GM21786 (cell line): Measurements from ENCODE around the gene HARS1.
"Not testable (repeated sequence)": the region's sequence is repeated elsewhere in the genome, so short reads cannot be mapped to it uniquely, and the experiment has no call there.

ENCODE experiments used
- ATAC-seq: cut with Tn5 transposase; IDR thresholded peaks from one replicate; pipeline ENCODE4 v1.9.1; 2021; ENCODE audit not compliant: unreplicated experiment

The HARS1 gene

DNA sequence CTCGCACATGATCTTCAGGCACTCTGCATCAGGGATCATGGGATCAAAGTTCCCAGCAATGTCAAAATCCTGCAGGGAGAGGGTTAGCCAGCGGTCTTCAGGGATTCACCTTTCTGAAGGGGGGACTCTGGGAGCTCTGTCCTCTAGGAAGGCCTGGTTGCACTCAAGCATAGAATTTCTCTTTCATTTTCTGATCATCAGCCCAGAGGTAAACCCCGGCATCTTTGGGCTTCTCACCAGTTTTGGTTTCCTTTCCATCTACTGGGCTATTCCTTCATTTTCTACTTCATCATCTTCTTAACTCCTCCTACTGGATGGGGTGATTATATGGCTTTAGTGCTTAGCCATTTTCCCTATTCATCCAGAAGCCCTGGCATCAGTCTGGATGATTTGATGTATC, 13.2 kb downstream of the HARS1 start:
- peak; percentile 68 for ATAC-seq

DNA sequence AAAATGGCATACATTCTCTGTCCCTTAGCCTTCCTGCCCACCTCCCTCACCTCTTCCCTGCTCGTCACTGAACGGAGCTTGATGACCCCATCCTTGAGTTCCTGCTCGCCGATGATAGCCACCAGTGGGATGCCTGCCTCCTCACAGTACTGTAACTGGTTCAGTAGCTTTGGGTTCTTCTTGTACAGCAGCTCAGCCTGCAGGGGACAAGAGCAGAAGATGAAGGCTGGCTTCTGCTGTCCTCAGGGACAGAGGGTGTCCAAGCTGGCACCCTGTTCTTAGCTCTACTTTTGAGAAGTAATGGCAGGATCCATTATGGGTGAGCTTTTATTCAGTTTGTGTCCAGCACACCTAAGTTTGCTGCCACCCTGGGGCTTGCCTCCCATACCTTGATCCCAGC, 16.5 kb downstream of the HARS1 start:
- no peak for ATAC-seq

DNA sequence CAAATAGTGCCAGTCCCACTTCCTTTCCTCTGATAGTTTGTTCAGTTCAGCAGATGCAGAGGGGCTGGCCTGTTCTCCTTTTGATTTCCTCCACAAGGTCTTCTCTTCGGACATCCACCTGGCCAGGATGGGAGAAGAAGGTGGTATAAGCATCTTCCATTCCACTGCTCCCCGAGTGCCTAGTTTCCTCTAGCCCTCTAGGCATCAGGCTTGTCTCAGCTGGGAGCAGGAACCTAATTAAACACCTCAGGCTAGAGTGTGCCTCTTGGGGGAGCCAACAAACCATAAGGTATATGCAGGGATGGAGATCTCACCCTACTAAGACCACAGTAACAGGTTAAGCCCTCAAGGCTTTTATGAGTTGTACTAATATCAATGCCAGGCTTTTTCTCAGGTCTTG, 17.0 kb downstream of the HARS1 start:
- ATAC-seq = no peak

DNA sequence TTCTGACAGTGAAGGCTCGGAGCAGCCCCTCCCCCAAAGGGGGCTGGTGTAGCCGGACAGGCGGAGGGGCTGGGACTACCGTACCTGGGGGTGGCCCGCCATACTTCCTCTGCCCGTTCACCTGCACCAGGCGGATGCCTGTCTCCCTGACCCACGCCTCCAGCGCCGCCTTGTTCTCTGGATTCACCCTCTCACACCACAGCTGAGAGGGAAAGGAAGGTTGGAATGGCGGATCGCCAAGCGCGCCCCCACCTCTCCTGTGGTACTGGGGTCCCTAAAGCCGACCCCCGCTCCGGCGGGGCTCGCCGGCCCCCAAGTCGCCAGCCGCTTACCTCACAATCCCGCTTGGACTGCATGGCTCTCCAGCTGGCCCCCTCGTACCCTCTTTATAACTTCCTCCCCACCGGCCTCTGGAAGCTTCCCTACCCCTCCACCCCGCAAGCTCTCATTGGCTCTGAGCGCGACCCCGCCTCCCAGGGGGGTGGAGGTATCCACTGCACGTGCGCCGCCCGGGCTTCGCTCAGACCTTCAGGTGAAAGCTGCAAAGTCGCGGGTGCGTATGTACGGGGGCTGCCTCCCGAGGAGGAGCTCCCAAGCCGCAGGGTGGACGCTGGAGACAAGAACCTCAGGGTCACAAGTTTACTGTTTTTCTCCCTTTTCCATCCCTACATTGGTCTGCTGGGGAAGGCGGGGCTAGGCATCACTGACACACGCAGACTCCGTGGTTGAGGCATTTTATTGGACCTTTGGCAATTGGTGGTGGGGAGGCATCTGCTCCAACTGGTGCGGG, 17.8 kb downstream of the HARS1 start, which contains the start of gene DND1:
TSS of gene DND1 (minus strand) at position 390 of the 790 bp plus-strand sequence. CDS start at position 356, 34 bp downstream.
- no peak for ATAC-seq

DNA sequence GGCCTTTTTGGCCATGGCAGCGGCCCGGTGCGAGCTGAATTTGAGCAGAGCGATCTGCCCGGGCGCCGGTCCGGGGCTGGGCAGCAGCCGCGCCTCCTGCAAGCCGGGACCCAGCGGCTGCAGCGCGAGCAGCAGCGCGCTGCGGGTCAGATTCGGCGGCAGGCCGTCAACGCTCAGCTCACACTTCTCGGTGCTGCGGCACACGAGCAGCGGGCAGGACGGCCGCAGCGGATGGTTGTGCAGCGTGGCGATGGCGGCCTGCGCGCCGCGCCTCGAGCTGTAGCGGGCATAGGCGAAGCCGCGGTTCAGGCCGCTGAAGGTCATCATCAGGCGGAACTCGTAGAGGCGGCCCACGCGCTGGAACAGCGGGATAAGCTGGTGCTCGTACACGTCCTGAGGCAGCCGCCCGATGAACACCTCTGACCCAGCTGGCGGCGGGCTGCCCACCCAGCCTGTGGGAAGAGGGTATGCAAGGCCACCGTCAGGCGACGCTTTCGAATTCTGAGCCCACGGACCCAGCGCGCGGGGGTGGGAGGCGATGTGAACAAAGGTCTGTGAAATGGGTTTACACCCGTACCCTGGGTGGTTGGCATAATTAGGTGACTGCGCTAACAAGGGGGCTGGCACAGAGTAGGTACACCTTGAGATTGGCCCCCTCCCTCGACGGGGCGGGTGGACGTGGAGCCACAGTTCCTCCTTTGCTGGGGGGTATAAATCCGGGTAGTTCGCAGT, 18.5 kb downstream of the HARS1 start:
- ATAC-seq = no peak

DNA sequence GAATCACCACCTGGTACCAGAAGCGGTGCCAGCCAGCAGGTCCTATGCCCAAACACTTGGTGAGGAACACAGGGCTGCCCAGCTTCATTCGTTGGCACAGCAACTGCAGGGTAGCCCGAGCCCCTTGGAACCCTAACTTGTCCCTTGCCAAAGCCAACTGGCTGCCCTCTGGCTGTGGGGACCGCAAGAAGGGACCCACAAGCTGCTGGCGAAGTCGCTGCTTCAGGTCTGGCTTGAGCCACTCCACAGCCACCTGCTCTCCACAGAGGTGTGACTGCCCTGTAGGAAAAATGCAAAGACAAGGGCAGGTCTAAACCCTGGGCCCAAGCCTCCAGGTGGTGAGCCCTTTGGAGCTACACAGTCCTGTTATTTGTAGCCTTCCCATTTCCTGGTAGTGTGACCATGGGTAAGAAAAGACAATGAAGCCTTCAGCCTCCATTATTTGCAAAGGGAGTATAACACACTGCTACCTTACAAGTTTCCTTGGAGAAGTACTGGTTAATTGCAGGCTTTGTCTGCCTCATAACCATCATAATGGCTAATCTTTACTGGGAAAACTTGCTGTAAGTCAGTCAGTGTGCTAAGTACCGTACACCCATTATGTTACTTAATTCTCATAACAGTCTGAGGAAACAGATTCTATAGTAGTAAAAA, 19.6 kb downstream of the HARS1 start:
- no peak for ATAC-seq

DNA sequence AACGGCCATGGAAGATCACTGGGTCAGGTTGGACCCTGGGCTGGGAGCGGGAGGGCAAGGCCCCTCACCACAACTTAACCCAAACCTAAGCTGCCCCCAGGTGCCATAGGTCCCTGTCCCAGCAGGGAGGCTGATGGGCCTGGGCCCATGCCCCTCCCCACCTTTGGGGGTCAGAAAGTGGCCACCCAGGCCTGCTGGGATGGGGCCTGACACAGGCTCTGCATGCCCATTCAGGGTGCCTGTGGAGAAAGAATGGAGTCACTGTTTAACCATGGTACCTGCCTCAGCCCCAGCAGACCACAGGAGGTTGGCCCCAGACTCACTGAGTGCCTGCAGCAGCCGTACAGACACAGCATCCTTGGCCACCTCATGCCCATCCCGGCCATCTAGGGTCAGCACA, 20.1 kb downstream of the HARS1 start:
- ATAC-seq = not testable (repeated sequence)

DNA sequence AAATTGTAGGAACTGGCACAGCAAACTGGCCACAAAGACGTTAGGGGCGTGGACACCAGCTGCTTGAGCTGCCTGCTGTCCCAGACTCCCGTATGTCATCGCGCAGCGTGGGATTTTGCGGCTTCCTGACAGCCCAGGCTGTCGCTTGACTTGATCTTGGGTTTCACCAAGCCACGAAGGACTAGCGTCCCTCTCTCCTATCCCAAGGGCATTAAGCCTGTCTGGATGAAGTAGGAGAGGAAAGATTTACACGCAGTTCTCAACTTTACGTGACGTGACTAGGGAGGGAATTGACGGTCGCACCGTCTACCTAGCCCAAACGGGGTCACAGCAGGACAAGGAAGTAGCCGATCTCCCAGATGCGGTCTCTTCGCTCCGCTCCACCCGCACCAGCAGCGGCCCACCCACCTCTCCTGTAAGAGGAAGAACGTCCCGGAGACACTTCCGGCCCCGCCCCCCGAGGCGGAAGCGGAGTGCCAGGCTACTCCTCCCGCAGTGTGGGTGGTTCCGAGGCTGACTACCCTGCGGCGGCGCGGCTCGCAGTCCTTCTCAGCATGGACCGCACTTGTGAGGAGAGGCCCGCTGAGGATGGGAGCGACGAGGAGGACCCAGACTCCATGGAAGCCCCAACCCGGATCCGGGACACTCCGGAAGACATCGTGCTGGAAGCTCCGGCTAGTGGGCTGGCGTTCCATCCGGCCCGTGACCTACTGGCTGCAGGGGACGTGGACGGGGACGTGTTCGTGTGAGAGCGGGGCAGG, 26.6 kb downstream of the HARS1 start, which contains the start of gene WDR55:
TSS of gene WDR55 (plus strand) at position 546 of the 761 bp plus-strand sequence. CDS start at position 555, 9 bp downstream.
- ATAC-seq = peak; percentile 97

DNA sequence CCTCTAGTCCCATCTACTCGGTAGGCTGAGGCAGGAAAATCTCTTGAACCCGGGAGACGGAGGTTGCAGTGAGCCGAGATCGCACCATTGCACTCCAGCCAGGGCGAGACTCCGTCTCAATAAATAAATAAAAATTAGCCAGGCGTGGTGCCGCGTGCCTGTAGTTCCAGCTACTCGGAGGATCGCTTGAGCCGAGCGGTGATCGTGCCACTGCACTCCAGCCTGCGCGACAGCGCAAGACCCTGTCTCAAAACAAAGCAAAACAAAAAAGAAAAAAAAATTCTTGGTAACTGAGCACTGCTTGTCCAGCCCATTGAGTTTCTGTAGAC, 27.2 kb downstream of the HARS1 start:
- ATAC-seq = no peak

DNA sequence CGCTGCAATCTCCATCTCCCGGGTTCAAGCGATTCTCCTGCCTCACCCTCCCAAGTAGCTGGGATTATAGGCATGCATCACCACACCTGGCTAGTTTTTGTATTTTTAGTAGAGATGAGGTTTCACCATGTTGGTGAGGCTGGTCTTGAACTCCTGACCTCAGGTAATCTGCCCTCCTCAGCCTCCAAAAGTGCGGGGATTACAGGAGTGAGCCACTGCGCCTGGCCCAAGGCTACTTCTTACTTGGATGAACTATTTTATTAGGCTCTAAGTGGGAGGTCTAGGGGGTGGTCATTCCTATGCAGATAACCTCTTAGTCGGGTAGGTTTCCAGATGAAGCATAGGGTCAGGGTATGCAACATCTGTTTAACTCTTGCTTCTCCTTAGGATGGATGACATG, 30.8 kb downstream of the HARS1 start:
- ATAC-seq = not testable (repeated sequence)

DNA sequence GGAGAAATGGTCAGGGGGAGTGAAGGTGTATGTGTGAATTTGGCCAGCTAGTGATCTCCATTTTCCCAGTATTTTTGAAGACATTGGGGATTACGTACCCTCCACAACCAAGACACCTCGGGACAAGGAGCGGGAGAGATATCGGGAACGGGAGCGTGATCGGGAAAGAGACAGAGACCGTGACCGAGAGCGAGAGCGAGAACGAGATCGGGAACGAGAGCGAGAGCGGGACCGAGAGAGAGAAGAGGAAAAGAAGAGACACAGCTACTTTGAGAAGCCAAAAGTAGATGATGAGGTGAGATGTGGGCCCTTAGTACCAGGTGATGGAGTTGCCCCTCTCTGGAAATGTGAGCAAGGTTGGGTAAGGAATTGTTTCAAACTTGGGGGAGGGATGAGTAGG, 32.3 kb downstream of the HARS1 start:
- no peak for ATAC-seq

DNA sequence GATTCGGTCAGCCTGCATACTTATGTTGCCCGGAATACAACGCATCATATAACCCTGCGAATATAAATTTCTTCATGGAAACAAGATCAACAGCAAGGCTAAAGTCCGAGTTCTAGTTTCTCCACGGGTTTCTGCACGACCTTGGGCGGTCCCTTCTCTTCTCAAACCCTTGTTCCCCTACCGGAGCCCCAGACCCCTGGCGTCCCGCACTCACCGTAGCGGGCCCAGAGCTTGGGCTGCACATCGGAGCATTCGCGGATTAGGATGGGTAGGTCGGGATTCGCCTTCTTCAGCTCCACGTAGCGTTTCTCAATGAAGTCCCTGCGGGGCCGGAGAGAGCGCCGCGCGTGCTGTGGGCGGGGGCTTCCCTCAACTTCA, 44.1 kb downstream of the HARS1 start:
- no peak for ATAC-seq

DNA sequence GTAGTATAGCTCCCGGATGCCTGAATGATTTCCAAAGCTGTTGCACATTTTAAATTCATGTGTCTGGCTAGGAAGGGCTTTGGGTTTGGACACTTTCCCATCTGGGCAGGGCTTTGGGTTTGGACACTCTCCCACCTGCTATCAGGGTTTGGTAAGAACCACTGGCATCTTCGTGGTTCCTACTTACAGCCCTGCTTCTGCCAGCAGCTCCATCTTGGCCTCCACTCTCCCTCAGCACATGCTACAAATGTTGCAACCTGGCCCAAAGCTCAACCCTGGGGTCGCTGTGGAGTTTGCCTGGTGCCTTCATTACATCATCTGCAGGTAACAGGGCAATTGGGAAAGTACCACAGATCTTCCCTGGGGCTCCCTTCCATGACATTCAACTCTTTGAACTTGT, 48.5 kb downstream of the HARS1 start:
- ATAC-seq = no peak

DNA sequence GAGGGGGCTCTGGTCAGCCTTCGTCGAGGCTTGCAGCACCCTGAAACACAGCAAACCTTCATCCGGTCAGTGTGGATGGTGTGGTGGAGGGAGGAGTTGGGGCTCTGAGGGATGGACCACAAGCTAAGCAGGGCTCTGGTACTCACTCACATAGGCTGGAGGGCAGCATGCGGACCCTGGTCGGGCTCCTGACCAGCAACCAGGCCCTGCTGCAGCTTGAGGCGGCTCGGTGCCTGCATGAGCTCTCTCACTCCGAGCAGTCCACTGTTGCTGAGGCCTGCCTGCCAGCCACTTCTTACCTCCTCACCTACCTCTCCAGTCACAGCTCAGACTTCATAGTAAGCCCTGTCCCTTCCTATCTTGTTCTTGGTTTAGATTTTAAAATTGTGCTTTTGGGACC, 49.5 kb downstream of the HARS1 start:
- ATAC-seq = no peak

DNA sequence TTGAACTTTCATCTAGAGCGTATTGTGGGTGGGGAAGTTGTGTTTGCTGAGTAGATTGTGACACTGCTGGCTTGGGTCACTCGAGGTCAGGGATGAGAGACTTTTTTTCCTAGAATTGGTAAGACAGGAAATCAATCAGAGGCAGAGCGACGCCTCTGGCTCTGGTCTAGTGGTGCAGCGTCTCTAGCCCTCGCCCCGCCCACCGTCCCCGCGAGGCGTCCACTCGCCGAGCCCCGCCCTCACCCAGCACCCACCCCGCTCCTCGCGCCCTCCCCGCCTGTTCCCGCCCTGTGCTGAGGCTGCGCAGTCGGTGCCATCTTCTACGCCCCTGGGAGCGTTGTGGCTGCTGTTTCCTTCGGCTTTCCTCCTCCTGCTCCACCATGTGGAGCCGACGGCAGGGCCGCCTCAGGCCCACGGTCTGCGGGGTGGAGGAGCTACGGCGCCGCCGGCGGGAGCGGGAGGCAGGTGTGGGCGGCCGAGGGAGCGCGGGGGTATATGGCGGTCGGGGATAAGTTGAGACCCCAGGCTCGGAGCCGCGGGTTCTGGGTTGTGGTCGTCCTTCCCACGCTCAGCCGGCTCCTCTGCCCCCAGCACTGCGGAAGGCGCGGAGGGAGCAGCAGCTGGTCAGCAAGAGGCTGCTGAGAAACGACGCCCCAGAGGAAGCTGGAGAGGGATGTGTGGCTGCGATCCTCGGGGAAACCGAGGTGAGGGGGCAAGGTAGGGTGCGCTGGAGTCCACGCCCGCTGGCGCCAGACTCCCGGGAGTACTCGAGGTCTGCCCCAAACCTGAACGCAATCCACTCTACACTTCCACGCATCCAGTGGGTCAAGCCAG, 51.8 kb downstream of the HARS1 start, which contains the start of gene TMCO6:
TSS of gene TMCO6 (plus strand) at position 304 of the 834 bp plus-strand sequence. CDS start at position 381, 77 bp downstream.
- ATAC-seq = peak; percentile 88

DNA sequence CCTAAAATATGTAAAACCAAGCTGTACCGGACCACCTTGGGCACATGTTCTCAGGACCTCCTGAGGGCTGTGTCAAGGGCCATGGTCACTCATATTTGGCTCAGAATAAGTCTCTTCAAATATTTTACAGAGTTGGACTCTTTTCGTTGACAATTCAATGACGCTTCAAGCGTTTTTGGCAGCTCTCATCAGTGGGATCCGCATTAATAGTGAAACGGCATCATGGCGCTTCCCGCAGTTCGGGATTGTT, 52.3 kb downstream of the HARS1 start:
- not testable (repeated sequence) for ATAC-seq

DNA sequence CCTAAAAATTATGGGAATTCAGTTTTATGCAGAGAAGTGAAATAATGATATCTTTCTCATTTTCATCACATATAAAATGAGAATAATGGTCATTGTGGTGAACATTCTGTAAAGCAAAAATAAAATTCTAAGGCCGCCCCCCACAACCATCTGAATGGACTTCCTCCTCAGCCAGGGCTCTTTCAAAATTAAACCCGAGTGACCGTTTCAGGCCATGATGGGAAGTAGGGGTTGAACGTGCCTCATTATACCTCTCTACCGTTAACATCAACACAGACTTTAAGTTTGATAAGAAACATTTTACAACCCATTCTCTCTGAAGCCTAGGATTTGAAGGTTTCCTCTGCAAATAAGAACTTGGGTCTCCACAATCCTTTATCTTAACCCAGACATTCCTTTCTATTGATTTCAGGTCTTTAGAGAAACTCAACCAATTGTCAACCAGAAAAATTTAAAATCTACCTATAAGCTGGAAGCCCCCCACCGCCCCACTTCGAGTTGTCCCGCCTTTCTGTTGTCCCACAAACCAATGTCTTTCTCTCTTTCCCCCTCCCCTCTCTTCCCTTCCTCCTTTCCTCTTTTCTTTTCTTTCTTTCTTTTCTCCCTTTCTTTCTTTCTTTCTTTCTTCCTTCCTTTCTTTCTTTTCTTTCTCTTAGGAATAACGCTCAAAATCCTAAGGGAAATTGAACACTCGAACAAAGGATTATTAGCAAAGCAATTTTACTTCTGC, 53.6 kb downstream of the HARS1 start:
- ATAC-seq = no peak

DNA sequence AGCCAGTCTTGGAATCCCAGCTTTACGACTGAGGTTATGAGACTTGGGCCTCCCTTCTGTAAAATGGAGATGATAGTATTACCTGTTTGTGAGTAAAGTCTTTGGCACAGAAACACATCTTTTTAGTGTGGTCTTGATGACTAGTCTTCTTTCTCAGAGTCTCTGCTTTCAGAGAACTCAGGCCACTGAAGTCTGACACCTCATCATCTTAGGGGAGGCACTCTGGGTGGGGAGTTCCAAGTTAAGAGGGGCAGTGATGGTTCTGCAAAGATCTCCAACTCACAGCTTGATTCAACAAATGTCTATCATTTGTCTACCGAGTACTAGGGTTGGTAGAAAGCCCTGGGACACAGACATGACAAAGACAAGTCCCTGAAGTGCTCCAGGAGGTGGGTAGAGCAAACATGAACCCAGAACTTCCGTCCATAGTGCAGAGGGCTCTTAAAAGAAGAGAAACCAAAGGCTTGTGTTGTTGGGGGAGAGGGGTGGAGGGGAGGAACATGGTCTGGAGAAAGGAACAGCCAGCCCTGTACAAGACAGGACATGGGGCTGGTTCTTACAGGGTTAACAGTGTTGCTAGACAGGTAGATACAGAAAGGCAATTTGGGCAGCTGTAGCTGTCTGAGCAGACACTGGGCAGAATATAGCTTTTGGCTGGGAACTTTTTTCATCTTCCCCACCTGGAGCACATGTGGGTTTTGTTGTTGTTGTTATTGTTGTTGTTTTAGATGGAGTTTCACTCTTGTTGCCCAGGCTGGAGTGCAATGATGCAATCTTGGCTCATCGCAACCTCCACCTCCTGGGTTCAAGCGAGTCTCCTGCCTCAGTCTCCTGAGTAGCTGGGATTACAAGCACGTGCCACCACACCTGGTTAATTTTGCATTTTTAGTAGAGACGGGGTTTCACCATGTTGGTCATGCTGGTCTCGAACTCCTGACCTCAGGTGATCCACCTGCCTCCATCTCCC, 55.6 kb downstream of the HARS1 start:
- no peak for ATAC-seq

DNA sequence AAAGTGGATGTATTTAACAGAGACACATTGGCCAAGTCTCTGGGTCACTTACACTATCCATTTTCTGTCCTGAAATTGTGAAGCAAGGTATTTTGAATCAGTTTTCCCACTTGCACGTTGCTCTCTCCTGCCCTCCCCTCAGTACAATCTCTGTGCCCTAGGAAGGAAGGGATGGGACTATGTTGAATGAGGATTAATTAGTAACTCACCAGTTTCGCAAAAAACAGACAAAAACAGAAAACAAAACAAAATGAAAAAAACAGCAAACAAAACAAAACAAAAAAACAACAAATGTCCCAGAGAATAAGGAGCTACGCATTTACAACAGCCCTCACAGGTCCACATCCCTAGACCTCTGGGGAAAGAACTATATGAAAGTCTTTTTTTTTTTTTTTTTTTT, 57.1 kb downstream of the HARS1 start:
- no peak for ATAC-seq
